A673 (cell line): ENCODE data around the gene PLPP7.

ENCODE experiments used
- EZH2 ChIP-seq: fragments of 200-600 bp; sonication (generic); IDR thresholded peaks from 2 replicates; pipeline ENCODE4 v1.6.1; 2017; ENCODE audit warnings: borderline replicate concordance, low read depth, mild to moderate bottlenecking, mixed read lengths, antibody characterized with exemption, low read length; ENCODE audit not compliant: poor library complexity, severe bottlenecking
- TF ChIP-seq, protein P1 (sequence below): fragments of 300-800, 200-600 bp; sonication (generic); conservative IDR thresholded peaks from 2 replicates; pipeline ENCODE4 v1.5.1; 2017; ENCODE audit warnings: low read depth, mild to moderate bottlenecking, antibody characterized with exemption, low read length, moderate library complexity, mixed read lengths

DNA sequence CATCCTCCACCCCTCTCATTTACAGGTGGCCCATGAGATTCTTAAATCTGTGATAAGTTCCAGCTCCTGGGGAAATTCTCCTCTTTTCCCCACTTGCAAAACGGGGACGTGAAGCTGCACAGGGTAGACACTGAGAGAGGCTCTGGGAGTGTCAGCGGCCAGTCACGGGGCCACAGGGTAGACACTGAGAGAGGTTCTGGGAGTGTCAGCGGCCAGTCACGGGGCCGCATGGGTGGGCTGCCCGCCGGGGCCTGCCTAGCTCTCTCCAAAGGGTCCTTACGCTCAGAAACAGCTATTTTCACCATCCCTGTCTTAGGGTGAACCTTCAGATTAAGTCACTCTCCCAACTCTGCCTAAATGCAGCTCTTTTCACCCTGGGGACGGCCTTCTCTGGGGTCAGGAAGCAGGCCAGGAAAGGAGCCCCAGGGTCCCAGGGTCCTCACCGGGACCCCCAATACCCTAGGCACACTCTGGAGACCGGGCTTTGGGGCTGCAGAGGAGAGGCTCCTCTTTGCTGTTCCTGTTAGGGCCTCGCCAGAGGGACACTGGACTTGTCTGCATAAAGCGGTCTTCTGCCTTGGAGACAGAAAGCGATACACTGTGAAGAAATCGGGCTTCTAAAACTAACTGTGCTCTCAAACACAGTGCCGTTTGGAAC lies 14.7 kb upstream of the PLPP7 start:
- TF ChIP-seq EZH2: no peak
- TF ChIP-seq, protein P1, sequence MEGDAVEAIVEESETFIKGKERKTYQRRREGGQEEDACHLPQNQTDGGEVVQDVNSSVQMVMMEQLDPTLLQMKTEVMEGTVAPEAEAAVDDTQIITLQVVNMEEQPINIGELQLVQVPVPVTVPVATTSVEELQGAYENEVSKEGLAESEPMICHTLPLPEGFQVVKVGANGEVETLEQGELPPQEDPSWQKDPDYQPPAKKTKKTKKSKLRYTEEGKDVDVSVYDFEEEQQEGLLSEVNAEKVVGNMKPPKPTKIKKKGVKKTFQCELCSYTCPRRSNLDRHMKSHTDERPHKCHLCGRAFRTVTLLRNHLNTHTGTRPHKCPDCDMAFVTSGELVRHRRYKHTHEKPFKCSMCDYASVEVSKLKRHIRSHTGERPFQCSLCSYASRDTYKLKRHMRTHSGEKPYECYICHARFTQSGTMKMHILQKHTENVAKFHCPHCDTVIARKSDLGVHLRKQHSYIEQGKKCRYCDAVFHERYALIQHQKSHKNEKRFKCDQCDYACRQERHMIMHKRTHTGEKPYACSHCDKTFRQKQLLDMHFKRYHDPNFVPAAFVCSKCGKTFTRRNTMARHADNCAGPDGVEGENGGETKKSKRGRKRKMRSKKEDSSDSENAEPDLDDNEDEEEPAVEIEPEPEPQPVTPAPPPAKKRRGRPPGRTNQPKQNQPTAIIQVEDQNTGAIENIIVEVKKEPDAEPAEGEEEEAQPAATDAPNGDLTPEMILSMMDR: no peak
